ENCODE measurements around the gene CASP6. TPM values are rescaled to one million over a fixed set of nuclear protein-coding genes. Genes with fewer than 3 reads are reported as not detected.

The CASP6 gene
- total and polyA plus RNA-seq, 2 of the 8 experiments (the other 6 are each of a cell fraction or from before 2014, with no cell fraction given), result 29.5 to 35.1 TPM

GRCh38 chr4:109735566-109736365 is 32.5 kb upstream of the CASP6 start:
- no peak overlapping the region for H2AFZ ChIP-seq (ENCODE audit: low read length)
- H3K9ac ChIP-seq (replicated peaks in 1 of 4; ENCODE audit: extremely low read depth in 1 of 4, low read depth in 3 of 4, low read length in 3 of 4), result no peak overlapping the region
- no peak overlapping the region for H3K4ac ChIP-seq (replicated peaks; ENCODE audit: insufficient read length, low read depth, low read length)
- no peak overlapping the region for H2BK15ac ChIP-seq (ENCODE audit: low read length)
- FAIRE-seq (no peak), DNase-seq (ENCODE audit: low read depth in 1 of 2, low spot score in 2 of 2) (no peak)
- H3K18ac ChIP-seq (ENCODE audit: extremely low read depth, low read length), result no peak overlapping the region
- ChIA-PET CTCF (ENCODE audit: partially characterized antibody) (interaction anchor here (0.6 to 0.8 kb wide), 2 partner anchors 44 to 74 kb away, joined by 3 to 4 read pairs; no protein-coding TSS in a partner anchor), POLR2A (ENCODE audit: partially characterized antibody) (no interaction called here)
- H3K23me2 ChIP-seq (ENCODE audit: low read depth, low read length), result no peaks in the 10 kb centered on the region; the same call in 1 of the 2 replicates
- H3K36me3 ChIP-seq (ENCODE audit: control insufficient read depth in 2 of 4, insufficient read depth in 4 of 4, low read length in 3 of 4), result no peaks in the 10 kb centered on the region
- no peak overlapping the region for H2AK5ac ChIP-seq (ENCODE audit: low read depth, low read length)
- H4K91ac ChIP-seq (replicated peaks; ENCODE audit: insufficient read length, low read length), result no peak overlapping the region
- H3K27me3 ChIP-seq (replicated peaks in 1 of 4; ENCODE audit: control insufficient read depth in 3 of 4, extremely low read depth in 1 of 4, insufficient read depth in 3 of 4, low read length in 3 of 4), result no peaks in the 10 kb centered on the region
- H4K5ac ChIP-seq (ENCODE audit: insufficient read length, low read depth, low read length), result no peak overlapping the region
- no peak overlapping the region for H2BK120ac ChIP-seq (replicated peaks; ENCODE audit: low read depth, low read length)
- H3K14ac ChIP-seq (ENCODE audit: insufficient read length), result no peak overlapping the region
- no peaks in the 10 kb centered on the region for H3K9me3 ChIP-seq (ENCODE audit: insufficient read depth in 2 of 2, low read depth in 1 of 2, low read length in 1 of 2)
- no peaks in the 10 kb centered on the region for H3K79me2 ChIP-seq (ENCODE audit: control insufficient read depth in 1 of 2, insufficient read depth in 2 of 2, low read length in 2 of 2)
- H3K27ac ChIP-seq (ENCODE audit: low read depth, low read length), result no peak overlapping the region
- no peak overlapping the region for H3K4me3 ChIP-seq (ENCODE audit: extremely low read depth in 1 of 4, insufficient read depth in 2 of 4, low read depth in 3 of 4, low read length in 4 of 4)
- H2BK20ac ChIP-seq (ENCODE audit: low read length), result no peak overlapping the region
- no peak overlapping the region for H3K23ac ChIP-seq (ENCODE audit: insufficient read length)
- H3K4me2 ChIP-seq (ENCODE audit: insufficient read depth in 1 of 2, low read depth in 2 of 2, low read length in 2 of 2), result no peak overlapping the region
- no peak overlapping the region for H3K56ac ChIP-seq (replicated peaks; ENCODE audit: insufficient read length, low read depth, low read length)
- H3K4me1 ChIP-seq (replicated peaks in 1 of 4; ENCODE audit: control insufficient read depth in 3 of 4, insufficient read depth in 4 of 4, low read length in 3 of 4), result no peaks in the 10 kb centered on the region
- no peak for TF ChIP-seq RFX5 (IDR thresholded peaks at IDR 0.05; ENCODE audit: borderline replicate concordance, low read depth, low read length)
- no peak for TF ChIP-seq SUZ12 (IDR thresholded peaks at IDR 0.05; ENCODE audit: low read length)
- TF ChIP-seq, protein P1, sequence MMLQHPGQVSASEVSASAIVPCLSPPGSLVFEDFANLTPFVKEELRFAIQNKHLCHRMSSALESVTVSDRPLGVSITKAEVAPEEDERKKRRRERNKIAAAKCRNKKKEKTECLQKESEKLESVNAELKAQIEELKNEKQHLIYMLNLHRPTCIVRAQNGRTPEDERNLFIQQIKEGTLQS (IDR thresholded peaks at IDR 0.05; ENCODE audit: insufficient read depth, low read depth, low read length), result no peak
- no peak for TF ChIP-seq SP1 (IDR thresholded peaks at IDR 0.05; ENCODE audit: low read depth, low read length)
- TF ChIP-seq TEAD4 (IDR thresholded peaks at IDR 0.05; ENCODE audit: low read depth, low read length), result no peak
- TF ChIP-seq RXRA (IDR thresholded peaks at IDR 0.05; ENCODE audit: insufficient read depth, low read depth, low read length), result no peak
- TF ChIP-seq EGR1 (IDR thresholded peaks at IDR 0.05; ENCODE audit: borderline replicate concordance, low read depth, low read length), result no peak
- no peak for TF ChIP-seq FOSL1 (IDR thresholded peaks at IDR 0.05; ENCODE audit: insufficient read depth, low read depth, low read length)
- TF ChIP-seq SAP30 (IDR thresholded peaks at IDR 0.05; ENCODE audit: insufficient read depth, insufficient replicate concordance, low read length), result no peak
- no peak for TF ChIP-seq USF2 (IDR thresholded peaks at IDR 0.05; ENCODE audit: low read length)
- TF ChIP-seq KDM5A (IDR thresholded peaks at IDR 0.05; ENCODE audit: low read length), result no peak
- H4K20me1 ChIP-seq (replicated peaks in 1 of 2; ENCODE audit: control insufficient read depth in 1 of 2, insufficient read depth in 2 of 2, low read length in 2 of 2), result no peaks in the 10 kb centered on the region
- no peaks in the 10 kb centered on the region for H3K79me1 ChIP-seq (ENCODE audit: low read depth, low read length)
- WGBS, 2 experiments (ENCODE audit: extremely low coverage in 1 of 2, insufficient coverage in 1 of 2, insufficient read length in 1 of 2, insufficient replicate concordance in 2 of 2, low coverage in 1 of 2, low lambda C conversion rate in 2 of 2, missing lambda C conversion rate in 1 of 2), result 95% methylated on average over 7 of the region's 7 CpGs; no CpG with 5 or more reads in 1 of the 2 experiments
- H2BK12ac ChIP-seq (ENCODE audit: low read depth, low read length), result no peak overlapping the region
- no peak overlapping the region for H2BK5ac ChIP-seq (ENCODE audit: low read depth, low read length)
- H4K8ac ChIP-seq (ENCODE audit: extremely low read depth, insufficient read depth, low read length), result no peak overlapping the region
